ENCODE results near the gene THRB. TPM values are rescaled to one million over a fixed set of nuclear protein-coding genes. Genes with fewer than 3 reads are reported as not detected.
A peak's percentile ranks its signal among the peaks of the same experiment; 100 is the strongest.

Gene THRB
- total and polyA plus RNA-seq, 9 of the 15 experiments (the other 6 are each of a cell fraction or from before 2014, with no cell fraction given) = 1.7 to 14.9 (median 6.9) TPM

GRCh38 chr3:24496529-24497482, 2.2 kb upstream of the THRB start (continued):
- TF ChIP-seq RAD21 (CRISPR knock-in tag; conservative IDR thresholded peaks at IDR 0.05 in 1 of 2, IDR thresholded peaks at IDR 0.05 in 1 of 2) (peak in 1 of 2 experiments; percentile 67; a peak in 3 of 4 replicates), PURB (CRISPR knock-in tag; IDR thresholded peaks at IDR 0.05; ENCODE audit: low read depth) (no peak), KLF16 (IDR thresholded peaks at IDR 0.05) (0 out of 2 replicates have a peak, but pooled peaks have one; percentile 21), U2AF1 (optimal IDR thresholded peaks at IDR 0.05; ENCODE audit: low read depth, low read length) (no peak), TCF3 (CRISPR knock-in tag; IDR thresholded peaks at IDR 0.05) (no peak), PCBP1 (IDR thresholded peaks at IDR 0.05; ENCODE audit: low read depth, low read length, poor library complexity, severe bottlenecking) (no peak), MLX (CRISPR knock-in tag; conservative IDR thresholded peaks at IDR 0.05) (no peak), BRD9 (IDR thresholded peaks at IDR 0.05; ENCODE audit: low read depth, partially characterized antibody) (peak; percentile 17), ZNF695 (CRISPR knock-in tag; IDR thresholded peaks at IDR 0.05) (no peak), KDM2B (CRISPR knock-in tag; IDR thresholded peaks at IDR 0.05) (no peak), BHLHE40 (IDR thresholded peaks at IDR 0.05; ENCODE audit: low read length) (no peak), COPS2 (conservative IDR thresholded peaks at IDR 0.05) (no peak), GATAD2B (IDR thresholded peaks at IDR 0.05; ENCODE audit: borderline replicate concordance) (no peak), ZFPM2 (CRISPR knock-in tag; IDR thresholded peaks at IDR 0.05) (no peak), ATF4 (CRISPR knock-in tag; IDR thresholded peaks at IDR 0.05) (no peak), HIVEP1 (CRISPR knock-in tag; IDR thresholded peaks at IDR 0.05) (no peak), RBM34 (IDR thresholded peaks at IDR 0.05; ENCODE audit: borderline replicate concordance, insufficient read depth, low read length) (no peak), TEAD2 (tag; IDR thresholded peaks at IDR 0.05) (0 out of 2 replicates have a peak, but pooled peaks have one; percentile 57), RFX5 (IDR thresholded peaks at IDR 0.05; ENCODE audit: low read depth, low read length) (no peak), SMARCA5 (IDR thresholded peaks at IDR 0.05) (no peak), HDAC2 (IDR thresholded peaks at IDR 0.05) (no peak), ZNF551 (CRISPR knock-in tag; IDR thresholded peaks at IDR 0.05) (no peak), ZNF3 (CRISPR knock-in tag; IDR thresholded peaks at IDR 0.05) (no peak), FOXP4 (CRISPR knock-in tag; IDR thresholded peaks at IDR 0.05; ENCODE audit: borderline replicate concordance) (no peak), SMAD4 (CRISPR knock-in tag; conservative IDR thresholded peaks at IDR 0.05) (peak; percentile 46), ZNF311 (CRISPR knock-in tag; IDR thresholded peaks at IDR 0.05) (peak; percentile 90)

All from K562 (cell line).